SK-MEL-5 (cell line): ENCODE results near the gene AGBL5. TPM values are rescaled to one million over a fixed set of nuclear protein-coding genes. Genes with fewer than 3 reads are reported as not detected.

Experiments
- DNase-seq: peaks from one replicate; pipeline ENCODE4 v3.0.0-alpha.2; 2016; ENCODE audit warnings: low read depth, low spot score
- in situ Hi-C: cut with HindIII; loops from 2 replicates; pipeline ENCODE4 v1.10.0; 2016; ENCODE audit warnings: low sequenced_read_pairs, high pct_unique_total_duplicates, low pct_unique_long_range_greater_than_20kb
- total RNA-seq: library from RNA; depleted of rRNA; stranded (reverse); fragments of >200 nt; shearing (Covaris generic); gene quantifications from 2 replicates; pipeline ENCODE4 v1.2.3, GENCODE V29; 2014

Gene AGBL5
- total RNA-seq, 1 experiment from 2014 or later: 30.7 TPM

- in situ Hi-C loops: no loop called here
- no peak for DNase-seq
Observed at GRCh38 chr2:27083410-27084296, 32.2 kb downstream of the AGBL5 start.

GRCh38 chr2:27084297-27085061, 33.0 kb downstream of the AGBL5 start:
- DNase-seq: no peak
- in situ Hi-C loops: no loop called here

GRCh38 chr2:27085062-27085672, 33.7 kb downstream of the AGBL5 start:
- DNase-seq: no peak
- in situ Hi-C loops: no loop called here

- DNase-seq: peak; percentile 70
- in situ Hi-C loops: no loop called here
Observed at GRCh38 chr2:27085673-27086089, 34.2 kb downstream of the AGBL5 start.

- in situ Hi-C loops: no loop called here
- peak; percentile 94 for DNase-seq
Observed at GRCh38 chr2:27086090-27086723, 34.7 kb downstream of the AGBL5 start.

GRCh38 chr2:27086724-27087593, 35.5 kb downstream of the AGBL5 start, which contains the start of gene KHK:
Gene KHK (plus strand): TSS chr2:27086772. CDS start chr2:27087260, 488 bp downstream.
- in situ Hi-C loops: no loop called here
- no peak for DNase-seq

GRCh38 chr2:27087823-27088410, 36.4 kb downstream of the AGBL5 start:
- DNase-seq: no peak
- in situ Hi-C loops: no loop called here

GRCh38 chr2:27088634-27089033, 37.2 kb downstream of the AGBL5 start:
- in situ Hi-C loops: no loop called here

GRCh38 chr2:27089111-27089954, 37.9 kb downstream of the AGBL5 start:
- in situ Hi-C loops: no loop called here
- no peak for DNase-seq

More at GRCh38 chr2:27088634-27089033, 37.2 kb downstream of the AGBL5 start:
- DNase-seq: no peak

- in situ Hi-C loops: no loop called here
Observed at GRCh38 chr2:27091746-27092695, 40.6 kb downstream of the AGBL5 start.

GRCh38 chr2:27092696-27093429, 41.4 kb downstream of the AGBL5 start:
- in situ Hi-C loops: no loop called here
- DNase-seq: no peak

More at GRCh38 chr2:27091746-27092695, 40.6 kb downstream of the AGBL5 start:
- DNase-seq: no peak

- in situ Hi-C loops: no loop called here
Observed at GRCh38 chr2:27093430-27094352, 42.2 kb downstream of the AGBL5 start.

GRCh38 chr2:27094353-27094984, 43.0 kb downstream of the AGBL5 start:
- in situ Hi-C loops: no loop called here
- DNase-seq: no peak

More at GRCh38 chr2:27093430-27094352, 42.2 kb downstream of the AGBL5 start:
- DNase-seq: no peak
